NCI-H2107 treated with DMSO at 0.1 percent for 48 hours (cell line): ENCODE results near the gene SOX30.
"Not testable (repeated sequence)": the region's sequence is repeated elsewhere in the genome, so short reads cannot be mapped to it uniquely, and the experiment has no call there.

Experiments
- DNase-seq: peaks from one replicate; lab custom pipeline; 2025; ENCODE audit not compliant: unreplicated experiment; lab: John Stamatoyannopoulos, UW

SOX30 gene

DNA sequence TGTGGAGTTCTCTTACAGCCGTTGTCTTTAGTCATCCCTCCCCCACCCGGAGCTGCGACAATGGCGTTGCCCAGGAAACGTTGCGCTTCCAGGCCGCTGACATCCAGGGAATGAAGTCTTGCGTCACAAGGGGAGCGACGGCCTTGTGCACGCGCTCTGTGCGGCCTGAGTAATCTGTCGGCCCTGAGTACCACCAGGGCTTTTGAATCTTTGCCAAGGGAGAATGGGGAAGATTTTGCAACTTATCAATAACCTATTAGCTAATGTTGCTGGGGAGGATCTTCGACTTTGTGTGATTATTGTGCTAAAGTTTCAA, at the start of gene SOX30:
Gene SOX30, minus strand, starts transcription at position 62 of the 316 bp plus-strand sequence. CDS start 360 bp downstream, outside the sequence.
- DNase-seq: no peak

DNA sequence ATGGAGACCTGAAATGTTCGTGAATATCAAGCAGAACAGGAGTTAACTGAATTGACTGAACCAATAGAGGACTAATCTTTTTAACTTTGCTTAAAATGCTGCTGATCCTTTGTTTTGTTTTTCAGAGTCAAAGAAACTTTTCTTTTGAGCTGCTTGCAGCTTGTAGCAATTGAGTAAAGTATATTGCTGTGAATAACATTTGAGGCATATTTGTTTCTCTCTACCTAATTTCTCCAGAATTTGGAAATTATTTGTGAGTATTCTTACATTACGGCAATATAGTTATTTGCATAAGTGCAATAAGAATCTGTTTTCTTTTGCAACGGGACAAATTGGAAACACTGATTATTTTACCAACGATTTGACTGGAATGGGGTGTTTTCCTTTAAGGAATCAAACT, 46.4 kb upstream of the SOX30 start:
- not testable (repeated sequence) for DNase-seq

GRCh38 chr5:157696154-157696553, 43.9 kb upstream of the SOX30 start:
- DNase-seq: not testable (repeated sequence)

GRCh38 chr5:157693816-157694215, 41.6 kb upstream of the SOX30 start:
- not testable (repeated sequence) for DNase-seq

- no peak for DNase-seq
These were observed 38.6 kb upstream of the SOX30 start for GRCh38 chr5:157690690-157691433.

DNA sequence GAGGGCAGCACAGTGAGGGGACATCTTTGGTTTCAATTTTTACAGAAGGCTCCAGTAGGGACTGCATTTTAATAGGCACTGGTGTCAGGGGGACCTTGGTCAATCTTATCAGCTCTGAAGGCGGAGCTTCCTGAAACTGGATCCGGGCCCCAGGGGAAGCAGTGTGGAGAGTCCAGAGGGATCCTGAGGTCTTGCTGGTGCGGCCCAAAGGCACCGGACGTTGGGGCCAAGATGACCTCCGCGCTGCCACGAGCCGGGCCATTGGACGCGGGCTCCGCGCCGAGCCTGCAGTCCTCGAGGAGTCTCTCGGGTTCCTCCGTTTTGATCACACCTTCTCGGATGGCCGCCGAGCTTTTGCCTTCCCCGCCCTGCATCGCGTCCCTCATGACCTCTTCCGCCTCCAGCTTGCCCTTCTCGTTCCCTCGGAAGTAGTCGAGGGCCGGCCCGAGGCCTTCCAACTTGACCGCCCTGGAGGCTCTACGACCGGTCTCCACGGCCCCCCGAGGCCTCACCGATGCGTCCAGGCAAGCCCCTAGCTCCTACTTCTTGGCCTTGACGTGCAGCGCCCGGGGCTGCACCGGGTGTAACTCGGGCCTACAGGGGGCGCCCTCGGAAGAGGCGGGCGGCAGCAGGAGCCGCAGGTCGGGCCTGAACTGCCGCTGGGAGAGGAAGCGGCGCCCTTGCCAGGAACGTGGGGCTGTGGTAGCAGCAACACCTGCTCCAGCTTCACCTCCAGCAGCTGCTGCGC, 37.9 kb upstream of the SOX30 start:
- DNase-seq: no peak

DNA sequence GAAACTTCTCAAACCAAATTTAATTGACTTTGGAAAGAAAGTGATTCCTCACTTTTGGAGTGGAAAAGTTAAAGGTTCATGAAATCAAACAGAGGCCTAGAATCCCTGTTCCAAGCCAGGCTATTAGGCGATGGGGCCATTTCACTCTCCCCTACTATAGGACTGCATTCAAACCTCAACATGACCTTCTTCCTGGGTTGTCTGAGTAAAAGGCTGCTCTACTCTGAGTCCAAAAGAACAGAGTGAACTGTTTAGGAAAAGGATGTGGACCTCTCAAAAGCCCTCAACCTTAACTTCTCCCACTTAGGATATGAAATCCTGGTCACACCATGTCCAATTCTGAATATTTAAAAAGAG, 34.9 kb upstream of the SOX30 start:
- no peak for DNase-seq

DNA sequence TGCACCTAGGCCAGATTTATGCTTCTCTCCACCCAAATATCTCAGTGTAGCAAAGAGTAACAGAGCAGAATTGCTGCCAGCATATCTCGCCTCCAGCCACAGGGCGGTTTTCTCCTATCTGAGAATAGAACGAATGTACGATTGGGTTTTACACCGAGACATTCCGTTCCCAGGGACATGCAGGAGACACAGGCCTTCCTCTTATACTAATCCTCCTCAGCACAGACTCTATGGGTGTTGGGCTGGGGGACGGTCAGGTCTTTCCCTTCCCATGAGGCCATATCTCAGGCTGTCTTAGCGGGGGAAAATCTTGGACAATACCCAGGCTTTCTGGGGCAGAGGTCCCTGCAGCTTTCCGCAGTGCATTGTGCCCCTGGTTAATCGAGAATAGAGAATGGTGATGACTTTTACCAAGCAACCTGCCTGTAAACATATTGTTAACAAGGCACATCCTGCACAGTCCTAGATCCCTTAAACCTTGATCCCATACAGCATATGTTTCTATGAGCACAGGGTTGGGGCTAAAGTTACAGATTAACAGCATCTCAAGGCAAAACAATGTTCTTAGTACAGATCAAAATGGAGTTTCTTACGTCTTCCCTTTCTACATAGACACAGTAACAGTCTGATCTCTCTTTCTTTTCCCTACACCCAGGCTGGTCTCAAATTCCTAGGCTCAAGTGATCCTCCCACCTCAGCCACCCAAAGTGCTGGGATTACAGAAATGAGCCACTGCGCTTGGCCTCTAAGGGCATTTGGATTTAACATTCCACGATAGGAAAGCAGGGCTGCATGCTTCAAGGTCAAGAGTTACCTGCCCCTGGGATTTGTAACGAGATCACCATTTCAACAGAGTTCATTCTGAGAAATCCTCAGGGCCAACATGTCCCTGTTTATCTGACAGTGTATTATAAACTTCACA, 34.3 kb upstream of the SOX30 start:
- DNase-seq: not testable (repeated sequence)

DNA sequence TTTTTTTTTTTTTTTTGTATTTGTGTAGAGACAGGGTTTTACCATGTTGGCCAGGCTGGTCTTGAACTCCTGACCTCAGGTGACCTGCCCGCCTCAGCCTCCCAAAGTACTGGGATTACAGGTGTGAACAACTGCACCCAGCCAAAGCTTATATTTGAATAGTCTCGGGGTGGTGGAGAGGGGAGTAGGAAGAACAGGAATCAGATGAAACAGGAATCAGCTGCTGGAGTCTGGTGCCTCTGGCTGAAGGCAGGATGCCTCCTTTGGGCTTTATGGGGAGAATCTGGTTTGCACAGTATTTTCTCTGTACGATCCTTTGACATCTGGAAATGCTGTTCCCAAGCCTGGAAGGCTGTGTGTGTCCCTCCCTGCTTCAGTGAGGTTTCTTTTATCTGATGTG, 30.0 kb upstream of the SOX30 start:
- DNase-seq: no peak

DNA sequence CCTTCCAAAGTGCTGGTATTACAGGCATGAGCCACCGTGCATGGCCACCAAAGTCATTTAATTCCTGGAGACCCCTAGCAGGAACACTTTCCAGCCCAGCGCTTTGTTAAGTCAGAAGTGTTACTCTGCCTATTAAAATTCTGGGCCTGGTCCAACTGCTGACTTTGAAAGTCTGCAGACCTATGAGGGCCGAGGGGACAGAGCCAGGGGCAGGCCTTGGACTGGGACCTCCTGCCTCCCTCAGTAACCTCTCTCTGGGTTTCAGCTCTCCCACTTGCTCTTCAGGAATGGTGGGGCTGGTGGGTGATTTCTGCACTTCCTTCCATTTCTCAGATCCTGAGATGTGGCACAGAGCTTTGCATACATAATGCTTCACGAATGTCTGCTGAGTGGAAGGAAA, 28.8 kb upstream of the SOX30 start:
- DNase-seq: no peak

DNA sequence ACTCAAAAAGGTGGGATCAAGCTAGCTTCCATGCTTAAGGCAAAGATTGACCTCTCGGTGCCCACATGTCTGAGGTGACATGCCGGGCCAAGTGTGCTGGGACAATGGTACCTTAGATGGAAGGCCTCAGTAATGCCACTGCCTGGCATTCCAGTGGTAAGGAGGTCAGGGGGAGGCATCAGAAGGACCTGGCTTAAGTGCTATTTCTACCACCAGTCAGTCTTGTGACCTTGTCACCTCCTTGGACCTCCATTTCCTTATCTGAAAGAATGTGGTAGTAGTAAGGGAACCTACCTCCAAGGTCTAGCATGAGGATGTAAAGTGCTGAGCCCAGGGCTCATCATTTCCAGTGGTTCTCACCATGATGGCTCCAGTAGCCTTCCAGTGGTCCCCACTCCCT, 28.0 kb upstream of the SOX30 start:
- DNase-seq: no peak

GRCh38 chr5:157679801-157680200, 27.6 kb upstream of the SOX30 start:
- no peak for DNase-seq

- no peak for DNase-seq
These were observed 25.7 kb upstream of the SOX30 start for GRCh38 chr5:157677931-157678330.

GRCh38 chr5:157674351-157674750, 22.1 kb upstream of the SOX30 start:
- DNase-seq: not testable (repeated sequence)

DNA sequence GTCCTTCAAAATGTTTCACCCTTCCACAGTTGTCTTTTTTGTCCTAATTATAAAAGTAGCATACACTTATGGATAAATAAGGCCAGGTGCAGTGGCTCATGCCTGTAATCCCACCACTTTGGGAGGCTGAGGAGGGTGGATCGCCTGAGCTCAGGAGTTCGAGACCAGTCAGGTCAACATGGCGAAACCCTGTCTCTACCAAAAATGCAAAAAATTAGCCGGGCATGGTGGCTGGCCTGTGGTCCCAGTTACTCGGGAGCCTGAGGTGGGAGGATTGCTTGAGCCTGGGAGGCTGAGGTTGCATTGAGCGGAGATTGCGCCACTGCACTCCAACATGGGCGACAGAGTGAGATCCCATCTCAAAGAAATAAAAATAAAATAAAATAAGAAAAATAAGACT, 20.7 kb upstream of the SOX30 start:
- DNase-seq: no peak

DNA sequence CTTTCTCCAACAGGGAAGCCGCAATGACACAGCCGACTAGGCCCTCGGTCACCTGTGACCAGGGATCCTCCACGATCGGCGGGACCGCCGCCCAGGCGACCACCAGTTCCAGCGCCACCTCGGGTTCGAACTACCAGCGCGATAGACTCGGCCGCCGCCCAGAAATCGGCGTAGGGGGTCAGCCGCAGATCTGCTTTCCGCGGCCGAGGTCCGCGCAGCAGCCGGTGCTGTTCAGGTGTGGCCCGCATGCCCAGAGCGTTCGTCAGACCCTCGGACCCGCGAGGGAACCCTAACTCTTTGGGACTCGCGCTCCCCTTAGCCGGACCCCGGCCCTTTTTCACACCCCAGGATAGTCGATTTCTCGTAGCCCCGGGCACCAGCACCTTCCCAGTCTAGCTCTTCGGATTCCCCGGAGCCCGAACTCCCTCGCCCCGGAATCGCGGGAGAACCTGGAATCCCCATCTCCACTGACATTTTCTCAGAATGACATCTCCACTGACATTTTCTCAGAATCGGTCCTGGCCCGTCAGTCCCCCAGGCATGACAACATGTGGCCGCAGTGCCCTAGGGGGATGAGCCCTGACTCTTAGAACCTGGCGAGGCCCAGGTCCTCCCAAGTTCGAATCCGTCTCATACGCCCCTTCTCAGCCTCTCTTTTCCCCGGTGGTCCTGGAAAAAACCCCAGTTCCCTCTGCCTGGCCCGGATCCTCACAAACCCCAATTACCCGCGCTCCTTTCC, 19.5 kb upstream of the SOX30 start:
- no peak for DNase-seq

DNA sequence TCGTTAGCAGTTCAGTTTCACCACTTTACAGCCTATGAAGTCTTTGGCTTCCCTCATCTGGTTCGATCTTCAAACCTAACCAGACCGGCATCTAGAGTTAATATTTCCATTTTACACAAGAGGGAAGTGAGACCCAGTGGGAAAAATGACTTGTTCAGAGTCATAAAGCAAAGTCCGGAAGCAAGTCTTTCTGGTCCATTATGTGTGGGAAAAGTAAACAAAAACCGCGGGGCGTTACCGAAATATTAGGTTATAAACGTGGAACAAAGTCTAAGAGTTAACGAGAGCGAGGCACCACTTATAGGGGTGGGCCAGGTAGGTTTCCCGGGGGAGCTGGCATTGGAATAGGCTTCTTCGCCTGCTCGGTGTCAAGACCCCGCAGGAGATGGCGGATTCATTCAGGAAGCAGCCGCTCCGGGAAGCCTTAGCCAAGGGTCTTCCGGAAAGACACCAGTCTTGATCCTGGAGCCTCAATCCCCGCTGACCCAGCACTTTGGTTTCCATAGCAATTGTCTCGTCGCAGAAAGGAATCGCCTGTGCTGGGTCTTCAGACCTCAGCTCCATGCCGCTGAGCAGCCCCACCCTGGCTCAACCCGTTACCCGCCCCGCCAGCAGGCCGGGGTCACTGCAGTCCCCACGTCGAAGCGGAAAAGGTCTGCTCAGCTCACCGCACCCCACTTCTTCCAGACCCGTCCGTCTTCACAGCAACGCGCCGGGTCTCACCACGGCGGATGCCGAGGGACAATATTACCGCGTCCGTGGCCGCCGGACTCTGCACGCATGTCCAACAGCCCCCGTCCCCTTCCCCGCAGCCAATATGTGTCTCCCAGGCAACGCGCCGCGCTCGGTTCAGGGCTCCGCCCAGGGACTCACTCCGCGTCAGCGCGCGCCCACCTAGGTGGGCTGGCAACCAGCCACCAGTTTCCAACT, 18.7 kb upstream of the SOX30 start, which contains the start of gene C5orf52:
Gene C5orf52, plus strand, starts transcription at position 872 of the 930 bp plus-strand sequence. CDS start 82 bp downstream, outside the sequence.
- DNase-seq: no peak

DNA sequence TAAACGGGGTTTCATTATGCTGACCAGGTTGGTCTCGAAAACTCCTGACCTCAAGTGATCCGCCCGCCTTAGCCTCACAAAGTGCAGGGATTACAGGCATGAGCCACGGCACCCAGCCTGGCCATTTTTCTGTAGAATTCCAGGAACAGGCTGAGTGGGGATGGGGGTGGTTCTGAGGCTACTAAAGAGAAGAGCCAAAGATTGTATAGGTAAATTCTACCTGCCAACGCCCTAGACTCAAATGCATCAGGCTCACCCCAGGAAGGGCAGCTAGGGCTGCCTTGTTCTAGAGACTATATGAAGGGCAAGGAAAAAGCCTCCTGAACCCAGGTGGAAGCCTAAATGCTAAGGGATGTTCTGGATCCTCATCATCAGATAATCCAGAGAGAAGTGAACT, 17.5 kb upstream of the SOX30 start:
- no peak for DNase-seq

DNA sequence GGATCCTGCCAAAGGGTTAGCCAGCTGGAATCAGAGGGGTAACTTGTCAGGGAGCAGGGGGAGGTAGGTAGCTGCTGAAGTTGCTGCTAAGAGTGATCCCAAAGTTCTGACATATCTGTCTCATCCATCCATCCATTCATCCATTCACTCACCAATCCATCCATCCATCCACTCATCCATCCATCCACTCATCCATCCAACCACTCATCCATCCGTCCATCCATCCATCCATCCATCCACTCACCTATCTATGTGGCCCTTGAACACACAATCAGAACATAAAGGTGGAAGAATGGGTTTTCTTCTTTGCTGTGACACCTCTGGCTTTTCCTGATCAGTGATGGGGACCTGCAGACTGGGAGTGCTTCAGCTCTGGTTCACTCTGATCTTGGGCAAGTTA, 16.1 kb upstream of the SOX30 start:
- no peak for DNase-seq
